ENCODE data around the gene TMCO4. TPM values are rescaled to one million over a fixed set of nuclear protein-coding genes. Genes with fewer than 3 reads are reported as not detected.

The TMCO4 gene
- total RNA-seq, 4 donors from 2014 or later = 22.5 to 26.2 (median 23.8) TPM

GRCh38 chr1:19688041-19688842 lies 111.5 kb downstream of the TMCO4 start:
- no peak for TF ChIP-seq CTCF (IDR thresholded peaks at IDR 0.05; ENCODE audit: low read depth)

- TF ChIP-seq CTCF (IDR thresholded peaks at IDR 0.05; ENCODE audit: low read depth) = no peak
Observed at GRCh38 chr1:19687414-19687813, 112.3 kb downstream of the TMCO4 start.

GRCh38 chr1:19685994-19686393 lies 113.7 kb downstream of the TMCO4 start:
- TF ChIP-seq CTCF (IDR thresholded peaks at IDR 0.05; ENCODE audit: low read depth) = no peak

GRCh38 chr1:19684677-19685076 lies 115.0 kb downstream of the TMCO4 start:
- no peak for TF ChIP-seq CTCF (IDR thresholded peaks at IDR 0.05; ENCODE audit: low read depth)

- TF ChIP-seq CTCF (IDR thresholded peaks at IDR 0.05; ENCODE audit: low read depth) = no peak
Observed at GRCh38 chr1:19683351-19683750, 116.4 kb downstream of the TMCO4 start.

GRCh38 chr1:19682901-19683300 lies 116.8 kb downstream of the TMCO4 start:
- no peak for TF ChIP-seq CTCF (IDR thresholded peaks at IDR 0.05; ENCODE audit: low read depth)

- no peak for TF ChIP-seq CTCF (IDR thresholded peaks at IDR 0.05; ENCODE audit: low read depth)
Observed at GRCh38 chr1:19682257-19682656, 117.5 kb downstream of the TMCO4 start.

All from subcutaneous adipose tissue (tissue), 4 donors.